ENCODE data around the gene TNFAIP8. TPM values are rescaled to one million over a fixed set of nuclear protein-coding genes. Genes with fewer than 3 reads are reported as not detected.

The TNFAIP8 gene
- total RNA-seq, 1 experiment from 2014 or later = 16.5 TPM

DNA sequence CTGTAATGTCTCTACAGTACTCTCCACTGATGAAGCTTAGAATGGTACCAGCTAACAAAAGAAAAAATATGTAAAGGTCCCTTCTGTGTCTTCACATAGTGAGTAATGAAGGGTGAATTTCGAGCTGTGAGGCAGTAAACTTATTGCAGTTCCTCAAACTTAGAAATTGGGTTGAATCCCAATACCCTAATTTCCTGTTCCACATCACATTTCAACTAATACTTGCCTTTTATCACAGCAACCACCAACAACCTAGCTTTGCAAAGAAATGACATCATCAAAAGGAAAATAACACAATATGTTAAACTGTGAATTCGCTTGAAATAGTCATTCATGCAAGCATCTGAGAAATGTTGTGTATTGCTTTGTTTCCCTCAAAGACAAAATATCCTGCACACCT is 9.4 kb upstream of the TNFAIP8 start:
- DNase-seq (ENCODE audit: low spot score) = no peak

DNA sequence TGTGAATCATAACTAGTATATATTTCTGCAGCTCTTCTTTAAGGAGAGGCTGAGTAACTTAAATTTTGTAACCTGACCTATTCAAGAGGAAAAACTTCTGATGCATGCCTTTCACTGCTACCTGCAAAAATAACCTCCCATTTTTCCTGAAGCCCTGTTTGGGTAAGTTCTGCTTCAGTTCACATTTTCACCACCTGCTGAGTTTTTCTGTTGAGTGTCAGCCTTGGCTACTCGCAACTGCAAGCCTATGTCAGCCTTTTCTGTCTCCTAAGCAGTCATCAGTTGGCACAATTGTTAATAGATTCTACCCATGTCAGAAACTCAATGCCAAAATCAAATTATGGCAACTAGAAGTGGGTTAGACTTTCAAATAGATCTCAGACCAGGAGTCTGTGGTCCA is 8.2 kb upstream of the TNFAIP8 start:
- DNase-seq (ENCODE audit: low spot score) = no peak

DNA sequence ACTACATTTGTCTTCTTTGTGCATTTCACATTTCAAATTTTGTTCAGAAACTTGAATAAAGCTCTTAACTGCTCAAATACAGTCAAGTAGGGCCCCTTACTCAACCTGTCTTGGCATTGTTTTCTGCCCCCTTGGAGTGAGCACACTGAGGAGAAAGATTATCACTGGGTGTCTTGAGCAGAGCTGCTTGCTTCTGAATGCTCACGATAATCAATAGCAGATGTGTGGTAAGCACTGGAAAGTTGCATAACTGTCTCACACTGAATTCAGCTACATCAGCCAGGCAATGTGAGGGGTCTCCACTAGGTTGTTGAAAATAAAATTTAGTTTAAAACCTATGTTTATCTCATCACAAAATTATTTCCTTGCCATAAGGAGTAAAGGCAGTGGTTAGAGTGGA is 7.8 kb upstream of the TNFAIP8 start:
- no peak for DNase-seq (ENCODE audit: low spot score)

DNA sequence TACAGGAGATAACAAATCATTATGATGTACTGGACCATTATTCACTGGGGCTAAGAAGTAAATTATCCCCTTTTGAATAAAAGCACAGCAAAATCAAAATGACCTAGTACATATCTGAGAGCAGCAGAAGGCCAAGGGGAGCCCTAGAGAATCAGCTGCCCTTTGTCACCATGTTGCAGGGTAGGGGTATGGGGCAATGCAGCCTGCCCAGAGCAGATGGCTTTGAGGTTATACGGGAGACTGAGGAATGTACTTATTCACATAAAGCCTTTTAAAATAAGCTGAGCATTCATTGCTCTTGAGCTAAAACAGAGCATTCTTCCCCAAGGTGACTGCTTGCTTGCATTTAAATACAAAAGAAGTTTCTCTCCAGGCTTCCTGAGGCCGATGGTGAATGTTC is 2.6 kb upstream of the TNFAIP8 start:
- DNase-seq (ENCODE audit: low spot score) = no peak

DNA sequence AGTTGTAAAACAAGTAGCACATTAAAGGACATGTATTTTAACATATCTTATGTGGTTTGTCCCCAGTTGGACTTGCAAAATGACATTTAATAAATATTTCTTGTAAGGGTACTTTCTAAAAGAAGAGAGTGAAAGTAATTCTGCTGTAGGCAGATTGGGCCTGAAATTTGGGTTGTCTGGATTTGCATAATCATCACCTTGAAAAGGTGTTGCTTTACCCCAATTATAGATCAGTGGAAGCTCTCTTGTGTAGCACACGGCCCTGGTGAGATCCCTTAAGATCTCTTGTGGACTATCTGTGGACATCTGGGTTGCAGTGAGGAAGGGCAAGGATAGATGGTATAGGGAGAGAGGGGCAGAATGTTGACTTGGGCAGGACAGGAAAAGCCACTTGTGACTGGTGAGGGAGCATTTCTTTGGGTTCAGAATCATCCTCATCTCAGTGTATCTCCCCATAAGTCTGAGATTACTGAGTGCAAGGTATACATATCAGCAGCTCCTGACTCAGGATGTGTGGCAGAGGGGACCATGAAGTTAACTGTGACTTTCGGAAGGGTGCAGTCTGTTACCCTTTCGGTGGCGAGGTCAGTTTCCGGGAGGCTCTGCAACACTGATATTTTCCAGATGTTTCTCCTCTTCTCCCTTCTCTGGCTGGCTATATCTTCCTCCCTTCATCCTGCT is 2.0 kb upstream of the TNFAIP8 start:
- no peak for DNase-seq (ENCODE audit: low spot score)

DNA sequence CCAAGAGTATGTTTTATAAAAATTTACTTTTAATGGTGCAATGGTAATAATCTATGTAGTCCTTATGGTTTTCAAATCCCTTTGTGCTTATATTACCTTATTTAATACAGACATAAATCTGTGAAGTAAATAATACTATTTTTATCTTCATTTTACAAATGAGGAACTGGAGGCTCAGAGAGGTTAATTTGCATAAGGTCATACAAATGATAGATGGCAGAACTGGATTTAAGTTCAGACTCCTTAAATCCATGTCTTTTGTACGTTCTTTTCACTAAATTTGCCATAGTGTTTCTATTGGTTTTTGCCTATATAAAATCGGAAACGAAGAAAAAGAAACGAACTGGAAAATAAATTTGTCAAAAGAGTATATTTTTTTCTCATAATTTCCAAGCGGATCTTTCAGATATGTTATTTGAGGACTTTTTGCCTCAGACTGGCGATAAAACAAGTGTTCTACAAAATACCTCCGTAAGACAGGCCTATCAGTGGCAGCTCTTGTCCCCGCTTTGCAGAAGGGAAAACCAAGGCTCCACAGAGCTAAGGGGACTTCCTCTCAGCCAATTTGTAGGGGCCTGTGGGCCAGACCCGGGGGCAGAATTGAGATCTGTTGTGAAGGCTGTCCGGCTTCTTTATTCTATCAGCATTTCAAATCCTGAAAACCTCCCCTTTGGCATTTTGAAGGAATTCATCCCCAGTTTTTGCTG is 1.1 kb upstream of the TNFAIP8 start:
- DNase-seq (ENCODE audit: low spot score) = no peak

DNA sequence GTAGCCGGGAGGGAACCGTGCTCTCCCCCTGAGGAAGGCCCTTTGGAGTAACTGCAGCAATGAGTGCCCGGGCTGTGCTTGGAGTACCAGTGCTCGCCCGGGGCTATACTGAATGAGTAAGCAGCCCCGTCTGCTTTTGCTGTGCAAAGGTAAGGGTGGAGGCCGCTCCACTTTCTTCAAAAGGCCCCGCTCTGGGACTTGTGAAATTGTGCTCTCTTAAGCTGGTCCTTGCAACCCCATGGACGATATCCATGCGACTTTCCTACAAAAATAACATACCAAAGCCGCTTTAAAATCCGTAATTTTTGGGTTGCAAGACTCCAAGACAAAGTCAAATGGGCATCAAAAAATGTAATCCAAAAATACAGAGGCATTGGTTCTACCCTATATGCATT is 578 bp upstream of the TNFAIP8 start:
- no peak for DNase-seq (ENCODE audit: low spot score)

DNA sequence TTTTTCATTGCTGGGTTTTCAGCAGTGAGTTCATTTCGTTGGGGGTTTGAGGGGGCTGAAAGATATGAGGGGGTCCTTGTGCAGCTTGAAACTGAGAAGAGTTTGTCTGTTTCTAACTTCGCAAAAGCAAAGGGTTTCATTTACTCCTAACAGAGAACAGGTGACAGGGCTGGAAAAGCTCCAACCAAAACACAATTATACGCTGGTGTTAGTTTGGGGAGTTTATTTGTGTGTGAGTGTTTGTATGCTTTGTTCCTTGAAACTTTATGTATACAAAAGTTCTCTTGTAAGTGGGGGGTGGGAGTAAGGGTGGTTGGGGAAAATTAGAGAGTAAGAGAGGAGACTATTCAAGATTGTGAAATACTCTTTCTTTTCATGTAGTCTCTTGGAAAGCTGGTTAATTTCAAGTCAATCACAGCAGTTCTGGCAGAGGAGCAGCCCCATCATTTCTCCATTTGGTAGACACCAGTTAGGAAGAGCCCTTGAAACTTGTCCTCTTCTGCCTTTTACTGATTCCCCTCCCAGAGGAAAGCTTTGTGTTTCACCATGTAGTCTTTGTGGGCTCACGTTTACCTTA is 881 bp downstream of the TNFAIP8 start:
- no peak for DNase-seq (ENCODE audit: low spot score)

DNA sequence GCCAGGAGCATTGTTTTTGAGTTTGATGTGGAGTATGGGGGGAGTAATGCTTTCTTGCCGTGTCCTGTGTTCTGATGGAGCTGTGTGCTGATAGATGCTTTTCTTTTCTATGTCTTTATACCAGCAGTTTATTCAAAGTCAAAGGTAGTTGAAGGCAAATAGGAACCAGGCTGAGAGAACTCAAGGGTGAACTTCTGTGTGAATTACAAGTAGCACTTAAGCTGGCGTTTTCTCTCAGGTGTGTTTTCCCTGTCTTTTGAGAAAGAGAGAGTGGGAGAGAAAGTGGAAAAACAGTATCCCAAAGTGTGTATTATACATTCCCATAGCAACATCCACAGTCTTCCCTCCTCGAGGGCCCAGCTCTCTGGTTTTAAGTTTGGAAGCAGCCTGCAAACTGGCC is 1.5 kb downstream of the TNFAIP8 start:
- no peak for DNase-seq (ENCODE audit: low spot score)

DNA sequence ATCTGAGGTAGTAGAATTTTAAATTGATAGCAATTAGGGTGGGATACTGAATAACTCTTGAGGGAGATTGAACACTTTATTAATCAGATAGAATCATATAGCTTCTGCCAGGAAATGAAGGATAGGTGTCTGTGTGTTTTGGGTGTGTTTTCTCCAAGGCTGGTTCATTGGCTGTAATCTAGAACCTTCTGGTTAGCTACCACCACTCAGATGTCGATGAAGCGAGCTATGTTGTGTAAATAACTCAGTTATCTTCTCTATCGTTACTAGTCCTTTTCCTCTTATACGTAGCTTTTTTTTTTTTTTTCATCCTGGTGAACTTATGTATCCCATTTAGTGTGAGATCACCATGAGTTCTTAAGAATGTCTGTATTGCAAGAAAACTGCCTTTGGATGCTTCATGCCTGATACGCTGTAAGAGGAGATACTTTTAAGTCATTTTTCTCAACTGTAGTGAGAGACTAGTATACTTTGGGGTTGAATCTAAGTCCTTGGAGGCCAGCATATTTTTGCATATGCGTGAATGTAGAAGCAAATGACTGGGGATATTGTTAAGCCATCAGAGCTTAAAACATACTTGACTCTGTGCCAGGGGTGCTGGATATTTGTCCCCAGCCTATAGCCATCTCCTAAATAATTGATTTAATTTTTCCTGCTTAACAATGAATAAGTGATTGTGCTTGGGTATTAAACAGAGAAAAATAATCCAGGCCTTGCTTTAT is 2.1 kb downstream of the TNFAIP8 start:
- no peak for DNase-seq (ENCODE audit: low spot score)

DNA sequence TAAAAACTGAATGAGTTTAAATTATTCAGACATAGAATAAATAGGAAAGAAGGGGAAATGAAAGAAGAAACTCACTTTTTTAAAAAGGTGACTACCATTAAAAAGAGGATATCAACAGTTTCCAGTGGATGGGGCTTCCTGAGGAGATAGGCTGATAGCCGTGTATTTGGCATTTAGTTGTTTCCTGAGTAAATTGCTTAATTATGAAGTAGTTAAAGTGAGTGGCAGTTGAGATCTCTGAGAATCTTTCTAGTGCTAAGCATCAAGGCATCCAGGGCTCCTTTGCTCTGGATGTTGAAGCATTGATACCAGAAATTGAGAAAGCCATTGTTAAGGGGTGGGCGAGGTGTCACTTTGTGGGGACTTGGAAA is 2.7 kb downstream of the TNFAIP8 start:
- DNase-seq (ENCODE audit: low spot score) = no peak

DNA sequence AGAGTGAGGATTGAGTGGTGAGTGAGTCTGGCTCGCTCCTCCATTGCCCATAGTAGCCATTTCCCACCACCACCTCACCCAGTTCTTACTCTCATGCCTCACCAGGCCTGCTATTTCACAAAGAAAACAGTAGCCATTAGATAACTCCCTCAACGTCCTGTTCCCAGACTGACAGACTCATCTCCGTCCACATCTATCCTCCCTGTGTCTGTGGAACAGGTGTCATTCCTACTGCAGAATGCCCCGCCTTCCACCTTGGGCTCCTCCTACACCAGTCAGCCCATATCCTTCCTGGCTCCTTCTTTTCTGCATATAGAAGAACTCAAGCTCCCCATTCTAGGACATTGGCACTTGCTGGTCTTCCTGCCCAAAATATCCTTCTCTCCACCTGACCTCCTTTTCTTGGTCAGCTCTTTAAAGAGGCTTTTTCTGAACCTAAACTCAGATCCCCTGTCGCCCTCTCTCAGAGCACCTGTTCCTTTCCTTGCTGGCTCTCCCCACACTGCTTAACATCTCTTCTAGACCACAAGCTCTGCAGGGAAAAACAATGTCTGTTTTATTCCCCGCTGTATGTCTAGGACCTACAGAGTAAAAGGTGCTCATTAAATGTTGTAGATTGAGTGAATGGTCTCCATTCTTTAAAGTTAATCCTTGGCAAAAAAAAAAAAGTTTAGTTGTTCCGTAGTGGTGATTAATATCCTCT is 3.2 kb downstream of the TNFAIP8 start:
- DNase-seq (ENCODE audit: low spot score) = no peak

DNA sequence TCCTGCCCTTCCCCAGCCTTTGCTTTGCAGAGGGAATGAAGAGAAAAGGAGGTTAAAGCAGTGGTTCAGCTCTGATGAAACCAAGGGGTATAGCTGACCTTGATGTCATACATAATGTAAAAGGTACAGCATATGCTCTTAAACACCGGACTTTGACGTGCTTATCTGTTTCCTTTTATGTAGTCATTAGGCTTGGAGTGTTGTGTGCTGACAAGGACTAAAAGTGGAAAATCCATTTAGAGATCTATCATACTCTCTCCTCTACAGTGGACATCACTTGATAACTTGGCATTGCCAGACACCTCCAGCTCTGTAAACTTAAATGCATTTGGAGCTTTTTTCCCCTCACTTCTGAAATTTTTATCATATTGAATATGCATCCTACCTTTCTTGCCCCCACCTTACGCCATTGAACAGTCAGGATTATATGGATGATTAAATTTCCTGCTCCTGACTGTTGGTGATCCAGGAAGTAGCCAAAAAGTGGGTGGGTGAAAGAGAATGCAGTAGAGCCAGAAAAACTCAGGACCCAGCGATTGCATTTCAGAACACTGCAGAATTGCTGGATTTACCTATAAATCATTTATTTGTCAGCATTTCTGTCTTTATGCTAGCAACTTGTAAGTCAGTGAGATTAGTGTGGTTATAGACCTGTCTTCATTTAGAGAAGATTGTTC is 4.1 kb downstream of the TNFAIP8 start:
- DNase-seq (ENCODE audit: low spot score) = no peak

DNA sequence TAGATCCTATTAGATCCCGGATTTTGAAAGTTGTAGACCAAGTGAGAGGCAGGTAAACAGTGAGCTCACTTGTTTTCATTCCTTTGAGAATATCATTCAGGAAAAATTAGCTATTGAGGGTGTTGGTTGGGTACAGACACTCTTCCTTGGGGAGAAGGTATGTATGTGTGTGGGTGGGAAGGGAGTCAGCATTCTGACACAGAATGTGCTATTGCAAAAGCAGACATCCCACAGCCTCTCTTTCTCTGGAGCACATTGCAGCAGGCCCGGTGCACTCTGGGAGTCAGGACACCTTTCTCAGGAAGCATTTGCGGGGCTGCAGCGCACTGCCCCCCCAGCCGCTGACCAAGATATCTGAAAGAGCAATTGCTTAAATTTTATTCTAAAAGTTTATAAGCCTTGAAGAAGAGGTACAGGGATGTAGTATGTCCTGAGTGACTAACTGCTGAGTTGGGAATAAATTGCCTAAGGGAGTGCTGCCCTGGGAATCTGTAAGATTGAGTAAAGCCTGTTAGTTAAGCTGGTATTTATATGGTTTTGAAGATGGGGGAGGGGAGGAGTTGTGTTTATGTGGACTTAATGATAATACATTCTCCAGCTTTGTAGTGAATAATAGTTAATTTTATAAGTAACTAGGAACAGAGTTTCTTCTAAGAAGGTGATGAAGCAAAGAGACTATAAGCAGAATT is 5.2 kb downstream of the TNFAIP8 start:
- no peak for DNase-seq (ENCODE audit: low spot score)

DNA sequence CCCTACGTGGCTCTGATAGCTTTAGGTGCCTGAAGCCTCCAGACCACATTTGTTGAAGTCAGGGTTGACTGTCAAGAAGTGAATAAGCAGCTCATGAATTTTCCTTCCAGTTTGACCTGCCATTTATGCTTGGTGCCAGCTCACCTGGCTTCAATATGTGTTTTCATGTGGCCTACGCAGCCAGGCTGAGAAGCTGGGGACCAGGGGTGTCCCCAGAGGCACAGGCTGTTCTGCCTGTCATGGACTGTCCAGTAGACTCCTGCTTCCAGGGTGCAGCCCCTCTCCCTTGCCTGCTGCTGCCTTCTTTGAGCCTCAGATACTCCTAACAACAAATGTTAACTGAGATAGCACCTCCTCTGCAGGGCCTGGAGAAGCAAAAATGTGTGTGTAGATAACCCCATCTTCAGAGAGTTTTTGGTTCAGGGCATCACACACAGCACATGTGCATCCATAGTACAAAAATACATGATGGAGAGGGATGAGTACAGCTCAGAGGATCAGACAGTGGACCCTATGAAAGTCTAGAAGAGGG is 5.8 kb downstream of the TNFAIP8 start:
- DNase-seq (ENCODE audit: low spot score) = no peak

DNA sequence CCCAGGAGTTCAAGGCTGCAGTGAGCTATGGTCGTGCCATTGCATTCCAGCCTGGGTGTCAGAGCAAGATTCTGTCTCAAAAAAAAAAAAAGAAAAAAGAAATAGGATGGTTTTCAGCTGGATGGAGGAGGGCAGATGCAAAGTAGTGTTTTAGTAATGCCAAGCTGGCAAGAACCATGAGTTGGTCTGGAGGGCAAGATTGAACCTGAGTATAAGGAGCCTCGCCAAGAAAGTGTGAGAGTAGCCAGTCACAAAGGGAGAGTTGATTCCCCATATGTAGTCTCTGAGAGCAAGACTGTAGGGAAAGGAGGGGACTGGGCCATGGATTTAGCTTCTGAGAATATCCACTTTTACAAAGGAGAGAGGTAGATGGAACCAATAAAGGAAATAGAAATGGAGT is 6.9 kb downstream of the TNFAIP8 start:
- no peak for DNase-seq (ENCODE audit: low spot score)

DNA sequence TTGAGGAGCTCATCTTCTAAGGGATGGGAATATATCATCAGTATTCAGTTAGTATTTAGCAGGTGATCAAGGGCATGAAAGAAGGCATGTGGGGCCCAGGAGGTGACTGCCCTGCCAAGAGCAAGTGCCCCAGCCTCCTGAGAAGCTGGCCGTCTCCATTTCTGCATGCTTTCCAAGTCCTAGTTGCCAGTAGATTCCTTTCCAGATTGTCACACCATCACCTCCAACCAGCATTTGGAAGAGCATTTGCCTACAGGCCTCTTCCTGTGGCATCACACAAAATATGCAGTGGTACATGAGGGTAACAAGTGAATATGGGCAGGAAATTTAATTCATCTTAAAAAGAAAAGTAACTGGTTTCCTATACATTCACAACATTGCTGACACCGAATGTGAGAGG is 7.5 kb downstream of the TNFAIP8 start:
- no peak for DNase-seq (ENCODE audit: low spot score)

DNA sequence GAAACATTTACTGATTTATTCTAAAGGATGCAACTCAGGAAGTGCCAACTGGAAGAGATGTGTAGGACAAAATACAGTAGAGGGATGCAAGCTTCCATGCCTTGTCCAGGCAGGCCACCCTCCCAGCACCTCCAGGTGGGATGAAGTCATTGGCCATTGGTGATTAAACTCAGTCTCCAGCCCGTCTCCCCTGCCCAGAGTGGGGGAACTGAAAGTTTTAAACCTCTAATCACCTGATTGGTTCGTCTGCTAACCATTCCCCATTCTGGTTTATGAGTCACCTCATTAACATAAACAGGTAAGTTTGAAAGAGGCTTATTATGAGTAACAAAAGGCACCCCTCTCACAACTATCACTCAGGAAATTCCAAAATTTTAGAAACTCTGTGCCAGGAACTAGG is 8.1 kb downstream of the TNFAIP8 start:
- DNase-seq (ENCODE audit: low spot score) = no peak

DNA sequence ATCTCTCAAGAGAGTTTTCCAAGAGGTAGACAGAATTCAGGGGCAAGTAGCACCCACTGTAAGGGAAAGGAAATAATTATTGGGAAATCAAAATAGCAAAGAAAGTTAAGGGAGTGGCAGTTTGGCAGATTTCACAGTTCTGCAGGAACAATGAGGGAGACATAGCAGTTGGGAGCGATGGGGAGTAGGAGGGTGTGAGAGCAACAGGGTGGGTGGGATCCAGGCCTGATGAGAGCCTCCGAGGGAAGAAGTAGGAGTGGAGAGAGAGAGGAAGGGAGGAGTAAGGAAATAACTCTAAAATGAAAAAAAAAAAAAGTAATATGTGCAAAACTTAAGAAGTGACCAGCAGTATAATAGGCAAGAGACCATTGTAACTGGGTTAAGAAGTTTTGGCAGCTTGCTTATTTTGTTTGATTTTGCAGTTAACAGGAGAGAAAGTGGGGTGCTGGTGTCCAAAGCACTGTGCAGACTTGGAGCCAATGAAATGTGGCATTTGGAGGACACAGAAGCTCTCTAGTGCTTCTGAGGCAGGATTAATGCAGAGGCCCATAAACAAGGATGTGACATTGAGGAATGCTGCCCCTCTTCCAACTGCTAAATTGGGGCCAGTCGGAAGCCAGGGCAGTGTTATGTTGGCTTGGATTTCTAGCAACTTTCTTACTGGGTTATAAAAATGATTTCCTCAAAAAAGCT is 10.2 kb downstream of the TNFAIP8 start:
- DNase-seq (ENCODE audit: low spot score) = no peak

DNA sequence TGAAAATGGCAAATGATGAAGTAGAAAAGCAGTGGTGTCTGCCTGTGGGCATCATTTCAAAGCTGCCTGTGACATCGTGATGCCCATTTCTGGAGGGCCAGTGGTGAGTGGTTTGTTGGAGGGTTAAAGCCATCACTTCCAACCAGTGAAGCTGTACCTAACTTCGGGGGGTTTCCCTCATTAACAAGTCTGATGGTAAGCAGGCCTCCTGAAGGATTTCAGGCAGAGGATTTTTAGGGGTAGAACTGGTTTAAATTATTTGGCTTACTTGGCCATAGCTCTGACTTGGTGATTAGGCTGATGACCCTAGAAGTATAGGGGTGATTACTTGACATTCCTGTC is 10.7 kb downstream of the TNFAIP8 start:
- DNase-seq (ENCODE audit: low spot score) = no peak
